ENCODE measurements around the gene MBP. TPM values are rescaled to one million over a fixed set of nuclear protein-coding genes. Genes with fewer than 3 reads are reported as not detected.

Gene MBP
- total RNA-seq, 6 experiments from 2014 or later: 0.05 to 0.23 (median 0.12) TPM; not detected in 1

- Mint-ChIP-seq H3K4me3 (no peak overlapping the region), H3K36me3 (ENCODE audit: low read depth) (no peaks in the 10 kb centered on the region), H3K4me1 (ENCODE audit: low read depth) (no peaks in the 10 kb centered on the region), H3K9me3 (no peaks in the 10 kb centered on the region), H3K27ac (no peak overlapping the region), H3K27me3 (ENCODE audit: insufficient read depth) (peaks cover 37% of the 10 kb centered on the region)
- no peak for TF ChIP-seq CTCF (IDR thresholded peaks at IDR 0.05)
- no peak for DNase-seq
Observed at GRCh38 chr18:76989647-76990190, 142.9 kb downstream of the MBP start.

DNA sequence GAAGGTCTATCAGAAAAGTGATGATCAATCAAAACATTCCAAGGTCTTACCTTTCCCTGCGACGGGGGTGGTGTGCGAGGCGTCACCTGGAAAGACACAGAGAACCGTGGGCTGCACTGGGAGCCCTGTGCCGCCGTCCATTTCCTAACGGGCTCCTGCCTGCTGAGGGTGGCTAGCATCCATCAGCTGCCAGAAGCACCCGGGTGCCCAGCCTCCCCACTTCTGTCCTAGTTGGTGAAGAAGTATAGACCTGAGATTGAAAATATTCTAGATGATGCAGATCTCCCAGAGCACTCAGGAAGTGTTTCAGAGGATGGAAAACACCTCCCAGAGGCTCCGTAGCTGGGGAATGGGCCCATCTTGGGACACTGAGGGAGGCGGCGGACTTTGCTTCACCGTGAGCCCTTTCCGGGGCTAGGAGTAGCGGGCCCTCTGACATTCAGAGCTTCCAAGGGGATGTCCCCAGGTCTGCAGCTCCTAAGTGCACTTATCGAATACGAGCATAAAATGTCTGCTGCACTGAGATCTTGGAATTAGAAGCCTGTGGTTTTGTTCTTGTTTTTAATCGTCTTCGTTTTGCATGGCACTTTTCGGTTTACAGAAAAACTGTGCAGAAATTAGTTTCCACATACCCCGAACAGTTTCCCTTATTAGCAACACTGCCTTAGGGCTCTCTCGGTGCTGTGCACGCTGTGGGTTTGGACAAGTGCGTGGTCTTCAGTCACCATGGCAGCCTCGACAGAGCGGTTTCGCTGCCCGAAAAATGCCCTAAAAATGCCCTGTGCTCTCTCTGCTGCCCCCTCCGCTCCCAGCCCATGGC lies 143.5 kb downstream of the MBP start:
- peaks cover 37% of the 10 kb centered on the region for H3K27me3 Mint-ChIP-seq (ENCODE audit: insufficient read depth)
- H3K4me1 Mint-ChIP-seq (ENCODE audit: low read depth): no peaks in the 10 kb centered on the region
- H3K9me3 Mint-ChIP-seq: no peaks in the 10 kb centered on the region
- no peak overlapping the region for H3K27ac Mint-ChIP-seq
- H3K4me3 Mint-ChIP-seq: no peak overlapping the region
- no peak for DNase-seq
- no peak for TF ChIP-seq CTCF (IDR thresholded peaks at IDR 0.05)
- no peaks in the 10 kb centered on the region for H3K36me3 Mint-ChIP-seq (ENCODE audit: low read depth)

DNA sequence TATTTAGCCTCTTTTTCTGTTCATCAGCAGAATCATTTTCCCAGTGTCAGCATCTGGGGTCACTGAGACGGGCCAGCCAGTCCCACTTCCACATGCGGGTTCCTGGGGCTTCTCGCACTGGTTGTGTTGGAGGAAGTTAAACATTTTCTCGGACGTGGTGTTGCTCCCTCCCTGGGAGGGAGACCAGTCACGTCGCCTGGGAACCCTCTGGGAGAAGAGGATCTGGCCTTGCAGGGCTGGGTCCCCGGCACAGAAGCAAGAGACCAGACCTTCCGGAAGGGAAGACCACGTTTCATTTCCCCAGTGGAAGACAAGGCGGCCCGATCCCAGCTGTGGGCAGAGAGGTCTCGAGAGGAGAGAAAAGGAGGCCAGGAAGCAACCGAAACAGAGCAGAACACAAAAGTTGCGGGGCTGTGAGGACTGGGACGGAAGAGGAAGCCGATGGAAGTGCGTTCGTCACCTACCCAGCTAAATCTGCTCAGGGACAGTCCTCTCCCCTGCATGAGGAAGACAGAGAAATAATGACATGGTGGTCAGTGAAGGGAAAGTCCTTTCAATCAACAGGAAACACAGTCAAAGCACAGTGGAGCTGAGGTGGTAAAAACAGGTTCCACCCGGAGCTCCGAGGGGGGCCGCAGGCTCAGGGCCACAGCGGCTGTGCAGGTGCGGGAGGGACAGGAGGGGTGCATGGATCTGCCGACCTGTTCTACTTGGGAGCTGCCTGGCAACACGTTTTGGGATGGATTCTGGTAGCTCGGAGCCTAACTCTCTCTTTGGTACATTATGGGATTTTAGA lies 144.4 kb downstream of the MBP start:
- Mint-ChIP-seq H3K27me3 (ENCODE audit: insufficient read depth) (peaks cover 34% of the 10 kb centered on the region), H3K4me3 (no peak overlapping the region), H3K4me1 (ENCODE audit: low read depth) (no peaks in the 10 kb centered on the region), H3K36me3 (ENCODE audit: low read depth) (no peaks in the 10 kb centered on the region), H3K9me3 (no peaks in the 10 kb centered on the region), H3K27ac (no peak overlapping the region)
- DNase-seq: no peak
- TF ChIP-seq CTCF (IDR thresholded peaks at IDR 0.05): no peak

GRCh38 chr18:76986406-76986805 lies 146.2 kb downstream of the MBP start:
- H3K4me3 Mint-ChIP-seq: no peak overlapping the region
- DNase-seq: no peak
- no peaks in the 10 kb centered on the region for H3K4me1 Mint-ChIP-seq (ENCODE audit: low read depth)
- peaks cover 24% of the 10 kb centered on the region for H3K27me3 Mint-ChIP-seq (ENCODE audit: insufficient read depth)
- no peak for TF ChIP-seq CTCF (IDR thresholded peaks at IDR 0.05)
- no peak overlapping the region for H3K27ac Mint-ChIP-seq
- no peaks in the 10 kb centered on the region for H3K9me3 Mint-ChIP-seq
- no peaks in the 10 kb centered on the region for H3K36me3 Mint-ChIP-seq (ENCODE audit: low read depth)

- Mint-ChIP-seq H3K36me3 (ENCODE audit: low read depth) (no peaks in the 10 kb centered on the region), H3K27ac (no peak overlapping the region), H3K27me3 (ENCODE audit: insufficient read depth) (peaks cover 24% of the 10 kb centered on the region), H3K4me3 (no peak overlapping the region), H3K9me3 (no peaks in the 10 kb centered on the region), H3K4me1 (ENCODE audit: low read depth) (no peaks in the 10 kb centered on the region)
- DNase-seq: no peak
- no peak for TF ChIP-seq CTCF (IDR thresholded peaks at IDR 0.05)
Observed at GRCh38 chr18:76985951-76986236, 146.7 kb downstream of the MBP start.
